SU-DHL-6 (cell line): ENCODE results near the gene AFAP1.

Experiments
- H2AFZ ChIP-seq: fragments of 200-600 bp; sonication (generic); 2 replicates; pipeline ENCODE4 v1.6.1; 2014; ENCODE audit warnings: low read depth, mild to moderate bottlenecking, moderate library complexity, mixed read lengths, antibody characterized with exemption, low read length; ENCODE audit not compliant: severe bottlenecking
- H3F3A ChIP-seq: fragments of 200-600 bp; shearing (Covaris generic); 2 replicates; pipeline ENCODE4 v1.6.0; 2016; ENCODE audit warnings: antibody characterized with exemption, mild to moderate bottlenecking; ENCODE audit not compliant: insufficient read depth
- H3K27ac ChIP-seq: fragments of 200-600 bp; sonication (generic); 2 replicates; pipeline ENCODE4 v1.5.1; 2016; ENCODE audit warnings: low read depth, mild to moderate bottlenecking, low read length, moderate library complexity, mixed read lengths
- H3K27me3 ChIP-seq: fragments of 200-600 bp; sonication (generic), shearing (Covaris generic); 2 replicates; pipeline ENCODE4 v1.6.0; 2014; ENCODE audit warnings: mild to moderate bottlenecking, low read length
- H3K36me3 ChIP-seq: fragments of 200-600 bp; sonication (generic); 2 replicates; pipeline ENCODE4 v1.6.1; 2014; ENCODE audit warnings: mild to moderate bottlenecking, low read length, mixed read lengths
- H3K4me2 ChIP-seq: fragments of 300-600, 200-600 bp; shearing (Covaris generic), sonication (generic); 2 replicates; pipeline ENCODE4 v1.6.0; 2014; ENCODE audit warnings: low read length, low read depth, mild to moderate bottlenecking; ENCODE audit not compliant: poor library complexity, severe bottlenecking
- H3K4me3 ChIP-seq: fragments of 200-600 bp; sonication (generic); 2 replicates; pipeline ENCODE4 v1.5.1; 2014; ENCODE audit warnings: antibody characterized with exemption, low read length, mild to moderate bottlenecking, mixed read lengths; ENCODE audit not compliant: insufficient read depth, poor library complexity, severe bottlenecking
- H3K79me2 ChIP-seq: fragments of 200-600 bp; sonication (generic); 2 replicates; pipeline ENCODE4 v1.6.1; 2014; ENCODE audit warnings: mild to moderate bottlenecking, low read length, moderate library complexity; ENCODE audit not compliant: insufficient read depth
- H3K9ac ChIP-seq: fragments of 200-600 bp; sonication (generic); 2 replicates; pipeline ENCODE4 v1.7.0; 2014; ENCODE audit warnings: mild to moderate bottlenecking, low read length
- H3K9me2 ChIP-seq: fragments of 200-600 bp; sonication (generic); replicated peaks from 2 replicates; pipeline ENCODE4 v1.6.1; 2014; ENCODE audit warnings: low read length; ENCODE audit not compliant: insufficient read depth
- H3K9me3 ChIP-seq: fragments of 200-600 bp; sonication (generic); 2 replicates; pipeline ENCODE4 v1.6.1; 2014; ENCODE audit warnings: low read length, mixed read lengths; ENCODE audit not compliant: insufficient read depth
- H4K20me1 ChIP-seq: fragments of 200-600 bp; sonication (generic); 2 replicates; pipeline ENCODE4 v1.6.1; 2014; ENCODE audit warnings: low read depth, mild to moderate bottlenecking, antibody characterized with exemption, low read length, moderate library complexity, mixed read lengths
- EZH2phosphoT487 ChIP-seq: fragments of 200-600 bp; sonication (generic), shearing (Covaris generic); conservative IDR thresholded peaks from 2 replicates; pipeline ENCODE4 v1.6.1; 2018; ENCODE audit warnings: mild to moderate bottlenecking, antibody characterized with exemption, low read length, moderate library complexity, mixed read lengths
- TF ChIP-seq, protein P1 (sequence below): fragments of 200-600 bp; sonication (generic); IDR thresholded peaks from one replicate; pipeline ENCODE4 v1.5.1; 2017; ENCODE audit warnings: antibody characterized with exemption, mild to moderate bottlenecking, low read length, moderate library complexity; ENCODE audit not compliant: insufficient read depth, poor library complexity, severe bottlenecking

AFAP1 gene

DNA sequence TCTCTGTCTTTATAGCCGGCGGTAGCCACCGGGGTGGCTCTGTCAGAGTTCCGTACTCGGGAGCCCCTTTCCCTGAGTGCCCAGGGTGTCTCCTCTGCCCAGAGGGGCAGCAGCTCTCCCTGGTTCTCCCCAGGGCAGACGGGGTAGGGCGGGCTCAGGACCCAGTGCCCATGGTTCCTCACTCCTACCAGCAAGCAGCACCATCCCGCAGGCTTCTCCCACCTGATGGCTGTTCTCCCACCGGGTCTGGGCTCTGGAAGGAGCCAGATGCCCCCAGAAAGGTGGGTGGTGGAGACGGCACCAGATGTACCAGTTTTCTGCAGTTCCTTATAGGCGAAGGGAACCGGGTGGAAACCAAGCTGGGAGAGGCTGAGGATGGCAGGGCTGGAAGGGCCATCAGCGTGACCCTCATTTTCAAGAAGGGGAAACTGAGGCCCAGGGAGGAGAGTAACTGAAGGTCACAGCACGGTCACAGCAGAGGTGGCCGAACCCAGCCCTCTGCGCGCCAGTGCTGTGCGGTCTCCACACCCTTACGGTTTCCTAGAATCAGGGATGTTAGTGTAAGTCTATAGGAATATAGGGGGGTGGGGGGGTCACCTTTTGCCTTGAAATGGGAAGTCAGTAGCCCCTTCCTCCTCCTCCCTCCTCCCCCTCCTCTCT lies 198.7 kb downstream of the AFAP1 start:
- H3K4me2 ChIP-seq: no peak overlapping the region
- no peaks in the 10 kb centered on the region for H3K9me2 ChIP-seq
- TF ChIP-seq, protein P1, sequence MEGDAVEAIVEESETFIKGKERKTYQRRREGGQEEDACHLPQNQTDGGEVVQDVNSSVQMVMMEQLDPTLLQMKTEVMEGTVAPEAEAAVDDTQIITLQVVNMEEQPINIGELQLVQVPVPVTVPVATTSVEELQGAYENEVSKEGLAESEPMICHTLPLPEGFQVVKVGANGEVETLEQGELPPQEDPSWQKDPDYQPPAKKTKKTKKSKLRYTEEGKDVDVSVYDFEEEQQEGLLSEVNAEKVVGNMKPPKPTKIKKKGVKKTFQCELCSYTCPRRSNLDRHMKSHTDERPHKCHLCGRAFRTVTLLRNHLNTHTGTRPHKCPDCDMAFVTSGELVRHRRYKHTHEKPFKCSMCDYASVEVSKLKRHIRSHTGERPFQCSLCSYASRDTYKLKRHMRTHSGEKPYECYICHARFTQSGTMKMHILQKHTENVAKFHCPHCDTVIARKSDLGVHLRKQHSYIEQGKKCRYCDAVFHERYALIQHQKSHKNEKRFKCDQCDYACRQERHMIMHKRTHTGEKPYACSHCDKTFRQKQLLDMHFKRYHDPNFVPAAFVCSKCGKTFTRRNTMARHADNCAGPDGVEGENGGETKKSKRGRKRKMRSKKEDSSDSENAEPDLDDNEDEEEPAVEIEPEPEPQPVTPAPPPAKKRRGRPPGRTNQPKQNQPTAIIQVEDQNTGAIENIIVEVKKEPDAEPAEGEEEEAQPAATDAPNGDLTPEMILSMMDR: no peak
- no peak for TF ChIP-seq EZH2phosphoT487
- H3K27me3 ChIP-seq: no peaks in the 10 kb centered on the region
- no peaks in the 10 kb centered on the region for H3K36me3 ChIP-seq
- no peaks in the 10 kb centered on the region for H3K9me3 ChIP-seq
- no peaks in the 10 kb centered on the region for H4K20me1 ChIP-seq
- H3K27ac ChIP-seq: no peak overlapping the region
- no peaks in the 10 kb centered on the region for H3F3A ChIP-seq
- no peak overlapping the region for H3K9ac ChIP-seq
- H2AFZ ChIP-seq: no peak overlapping the region
- no peaks in the 10 kb centered on the region for H3K79me2 ChIP-seq
- H3K4me3 ChIP-seq: no peak overlapping the region

DNA sequence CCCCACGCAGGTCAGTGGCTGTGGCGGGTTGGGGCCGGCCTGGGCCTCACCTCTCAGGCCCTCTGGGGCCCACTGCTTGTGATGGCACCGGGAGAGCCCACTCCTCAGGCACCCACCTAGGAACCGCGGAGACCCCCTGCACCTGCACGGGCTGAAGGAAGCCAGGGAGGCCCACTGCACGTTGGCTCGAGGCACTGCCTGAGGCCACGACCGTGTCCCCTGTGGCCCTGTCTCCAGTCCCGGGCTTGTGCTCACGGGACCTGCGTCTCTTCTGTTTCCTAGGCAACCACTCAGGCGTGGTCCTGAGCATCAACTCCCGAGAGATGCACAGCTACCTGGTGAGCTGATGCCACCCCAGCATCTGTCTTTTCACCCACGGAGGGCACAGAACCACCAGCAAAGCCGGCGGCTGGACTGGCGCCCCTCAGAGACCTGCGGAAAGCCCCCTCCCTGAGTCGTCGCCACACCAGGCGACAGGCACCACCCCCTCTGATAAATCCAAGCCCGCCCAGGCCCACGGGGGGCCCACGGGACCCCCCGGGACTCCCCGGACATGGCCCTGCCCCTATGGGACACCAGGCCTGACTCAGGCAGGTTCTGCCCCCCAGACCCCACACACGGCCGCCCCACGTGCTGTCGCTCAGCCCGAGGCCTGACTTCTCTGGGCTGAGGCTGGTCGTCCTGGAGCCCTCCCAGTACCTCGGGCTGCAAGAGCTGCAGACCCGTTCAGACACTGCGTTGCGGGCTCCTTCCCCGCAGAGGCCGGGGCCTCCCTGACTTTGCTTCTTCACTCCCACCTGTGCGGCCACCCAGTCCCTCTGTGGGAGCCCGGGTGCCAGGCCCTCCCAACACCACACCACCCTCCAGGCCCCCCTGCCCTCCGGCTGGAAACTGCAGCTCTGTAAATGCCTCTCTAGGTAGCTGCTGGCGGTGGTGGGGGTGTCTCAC lies 199.5 kb downstream of the AFAP1 start:
- Histone ChIP-seq H3K9ac (no peak overlapping the region), H3F3A (no peaks in the 10 kb centered on the region), H3K27me3 (no peaks in the 10 kb centered on the region), H3K36me3 (no peaks in the 10 kb centered on the region), H3K27ac (no peak overlapping the region), H3K9me2 (no peaks in the 10 kb centered on the region), H2AFZ (no peak overlapping the region), H4K20me1 (no peaks in the 10 kb centered on the region), H3K9me3 (no peaks in the 10 kb centered on the region), H3K4me2 (no peak overlapping the region), H3K4me3 (no peak overlapping the region), H3K79me2 (no peaks in the 10 kb centered on the region)
- TF ChIP-seq EZH2phosphoT487: no peak
- TF ChIP-seq, protein P1: no peak

DNA sequence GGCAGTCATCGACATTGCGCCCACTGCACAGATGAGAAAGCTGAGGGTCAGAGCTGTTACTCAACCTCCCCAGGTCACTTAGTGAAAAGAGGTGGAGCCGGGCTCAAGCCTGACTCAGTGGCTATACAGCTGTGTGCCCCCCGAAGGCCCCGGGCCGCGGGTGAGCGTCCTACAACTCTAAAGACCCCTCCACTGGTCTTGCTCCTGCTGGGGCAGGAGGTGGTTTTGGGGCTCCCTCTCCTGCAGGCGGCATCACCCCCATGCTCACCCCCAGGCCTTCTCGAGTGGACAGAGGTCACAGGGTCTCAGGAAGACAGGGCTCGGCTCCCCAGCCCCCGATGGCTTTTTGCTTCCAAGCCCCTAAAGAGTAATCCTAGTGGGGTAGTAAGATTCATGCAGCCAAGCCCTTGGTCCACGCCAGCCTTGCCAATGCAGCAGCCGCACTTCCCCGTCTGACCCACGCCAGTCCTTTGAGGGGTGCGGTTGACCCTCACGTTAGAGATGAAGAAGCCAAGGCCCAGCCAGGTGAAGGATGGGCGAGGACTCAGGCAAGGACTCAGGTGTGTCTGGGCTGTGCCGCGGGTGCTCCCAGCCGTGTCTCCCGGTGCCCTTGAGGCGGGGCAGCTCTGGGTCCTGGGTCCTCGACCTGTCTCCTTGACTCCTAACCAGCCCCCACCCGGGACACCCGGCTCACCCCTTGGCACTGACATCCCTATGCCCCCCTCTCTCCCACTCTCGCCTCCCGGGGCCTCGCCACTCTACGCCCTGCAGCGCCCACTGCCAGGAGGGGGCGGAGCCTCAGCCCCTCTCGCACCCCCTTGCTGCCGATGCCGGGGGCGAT lies 200.4 kb downstream of the AFAP1 start:
- Histone ChIP-seq H3K9me3 (no peaks in the 10 kb centered on the region), H2AFZ (no peak overlapping the region), H3K36me3 (no peaks in the 10 kb centered on the region), H3K27ac (no peak overlapping the region), H3K27me3 (no peaks in the 10 kb centered on the region), H3K9me2 (no peaks in the 10 kb centered on the region), H3F3A (no peaks in the 10 kb centered on the region), H3K9ac (no peak overlapping the region), H4K20me1 (no peaks in the 10 kb centered on the region), H3K4me3 (no peak overlapping the region), H3K4me2 (no peak overlapping the region), H3K79me2 (no peaks in the 10 kb centered on the region)
- no peak for TF ChIP-seq EZH2phosphoT487
- TF ChIP-seq, protein P1: no peak
